NCI-H446 treated with DMSO at 0.1 percent for 48 hours (cell line): ENCODE results near the gene LRCOL1.
A peak's percentile ranks its signal among the peaks of the same experiment; 100 is the strongest.

Experiments
- DNase-seq: peaks from one replicate; lab custom pipeline; 2025; lab: John Stamatoyannopoulos, UW

LRCOL1 gene

GRCh38 chr12:132610051-132610759, at the start of gene LRCOL1:
Gene LRCOL1, minus strand, starts transcription at chr12:132610582. Its CDS starts 4,331 bp downstream, at chr12:132606251.
- DNase-seq = no peak

- no peak for DNase-seq
These were observed 49.7 kb upstream of the LRCOL1 start for GRCh38 chr12:132660052-132660451.

- DNase-seq = no peak
These were observed 48.8 kb upstream of the LRCOL1 start for GRCh38 chr12:132659146-132659545.

GRCh38 chr12:132658149-132658894, 47.9 kb upstream of the LRCOL1 start:
- DNase-seq = no peak

GRCh38 chr12:132657004-132657727, 46.8 kb upstream of the LRCOL1 start:
- DNase-seq = no peak

GRCh38 chr12:132653567-132654290, 43.3 kb upstream of the LRCOL1 start:
- DNase-seq = no peak

GRCh38 chr12:132651444-132652100, 41.2 kb upstream of the LRCOL1 start:
- peak; percentile 100 for DNase-seq

- DNase-seq = no peak
These were observed 39.0 kb upstream of the LRCOL1 start for GRCh38 chr12:132649226-132649945.

GRCh38 chr12:132648616-132649225, 38.3 kb upstream of the LRCOL1 start:
- DNase-seq = no peak

GRCh38 chr12:132647858-132648257, 37.5 kb upstream of the LRCOL1 start:
- no peak for DNase-seq

GRCh38 chr12:132646850-132647249, 36.5 kb upstream of the LRCOL1 start:
- no peak for DNase-seq

GRCh38 chr12:132642846-132643835, 32.8 kb upstream of the LRCOL1 start:
- DNase-seq = no peak

GRCh38 chr12:132641811-132642650, 31.6 kb upstream of the LRCOL1 start:
- no peak for DNase-seq

- no peak for DNase-seq
These were observed 30.6 kb upstream of the LRCOL1 start for GRCh38 chr12:132640936-132641335.

GRCh38 chr12:132639956-132640520, 29.7 kb upstream of the LRCOL1 start:
- no peak for DNase-seq

- DNase-seq = no peak
These were observed 28.4 kb upstream of the LRCOL1 start for GRCh38 chr12:132638541-132639408.

GRCh38 chr12:132637811-132638210, 27.4 kb upstream of the LRCOL1 start:
- no peak for DNase-seq
